ENCODE measurements around the gene AMTN. TPM values are rescaled to one million over a fixed set of nuclear protein-coding genes. Genes with fewer than 3 reads are reported as not detected.
"Not testable (repeated sequence)": the region's sequence is repeated elsewhere in the genome, so short reads cannot be mapped to it uniquely, and the experiment has no call there.

AMTN gene
- total RNA-seq, 1 donor from 2014 or later: not detected

GRCh38 chr4:70533791-70534190 is 15.4 kb downstream of the AMTN start:
- no peak overlapping the region for H3K27ac Mint-ChIP-seq
- no peak for DNase-seq
- H3K9me3 Mint-ChIP-seq: no peaks in the 10 kb centered on the region
- H3K36me3 Mint-ChIP-seq (ENCODE audit: low read depth): no peaks in the 10 kb centered on the region
- no peak for ATAC-seq (ENCODE audit: low read depth)
- peaks cover 17% of the 10 kb centered on the region for H3K27me3 Mint-ChIP-seq
- H3K4me1 Mint-ChIP-seq: no peaks in the 10 kb centered on the region
- CTCF ChIA-PET: no interaction called here
- H3K4me3 Mint-ChIP-seq: no peak overlapping the region
- TF ChIP-seq CTCF (IDR thresholded peaks at IDR 0.05): no peak
- intact Hi-C loops (cut with micrococcal nuclease): no loop called here
- POLR2A ChIA-PET: no interaction called here

- CTCF ChIA-PET; H3K4me3 Mint-ChIP-seq; intact Hi-C loops (cut with micrococcal nuclease); H3K4me1 Mint-ChIP-seq; H3K27ac Mint-ChIP-seq; DNase-seq; POLR2A ChIA-PET; ATAC-seq (ENCODE audit: low read depth); H3K36me3 Mint-ChIP-seq (ENCODE audit: low read depth); H3K9me3 Mint-ChIP-seq: not testable (repeated sequence)
- H3K27me3 Mint-ChIP-seq: peaks cover 15% of the 10 kb centered on the region
Observed at GRCh38 chr4:70534886-70535285, 16.5 kb downstream of the AMTN start.

GRCh38 chr4:70538869-70539268 is 20.5 kb downstream of the AMTN start:
- ATAC-seq (ENCODE audit: low read depth): no peak
- Mint-ChIP-seq H3K36me3 (ENCODE audit: low read depth) (no peaks in the 10 kb centered on the region), H3K4me3 (no peak overlapping the region), H3K9me3 (no peaks in the 10 kb centered on the region), H3K27ac (no peak overlapping the region), H3K4me1 (no peaks in the 10 kb centered on the region), H3K27me3 (peaks cover 5% of the 10 kb centered on the region)
- POLR2A ChIA-PET: no interaction called here
- CTCF ChIA-PET: no interaction called here
- TF ChIP-seq CTCF (IDR thresholded peaks at IDR 0.05): no peak
- DNase-seq: no peak
- intact Hi-C loops (cut with micrococcal nuclease): no loop called here

GRCh38 chr4:70544279-70544868 is 26.0 kb downstream of the AMTN start:
- Mint-ChIP-seq H3K27ac (no peak overlapping the region), H3K9me3 (no peaks in the 10 kb centered on the region), H3K4me3 (no peak overlapping the region), H3K36me3 (ENCODE audit: low read depth) (no peaks in the 10 kb centered on the region), H3K4me1 (no peaks in the 10 kb centered on the region), H3K27me3 (peaks cover 13% of the 10 kb centered on the region)
- intact Hi-C loops (cut with micrococcal nuclease): no loop called here
- no peak for DNase-seq
- CTCF ChIA-PET: no interaction called here
- POLR2A ChIA-PET: no interaction called here
- ATAC-seq (ENCODE audit: low read depth): no peak
- TF ChIP-seq CTCF (IDR thresholded peaks at IDR 0.05): no peak

- Mint-ChIP-seq H3K27me3 (no peaks in the 10 kb centered on the region), H3K4me3 (no peak overlapping the region), H3K4me1 (peaks cover 9% of the 10 kb centered on the region), H3K27ac (no peak overlapping the region), H3K9me3 (no peaks in the 10 kb centered on the region), H3K36me3 (ENCODE audit: low read depth) (no peaks in the 10 kb centered on the region)
- TF ChIP-seq CTCF (IDR thresholded peaks at IDR 0.05): no peak
- intact Hi-C loops (cut with micrococcal nuclease): loop anchor here (5.0 kb wide), 1 partner anchor 1240 kb away; no protein-coding TSS in a partner anchor
- DNase-seq (no peak), ATAC-seq (ENCODE audit: low read depth) (no peak)
- POLR2A ChIA-PET: no interaction called here
- CTCF ChIA-PET: interaction anchor here (1.5 kb wide), 1 partner anchor 51 kb away, joined by 3 read pairs; no protein-coding TSS in a partner anchor
Observed at GRCh38 chr4:70556856-70557255, 38.5 kb downstream of the AMTN start.
